ENCODE data around the gene TMEM116. TPM values are rescaled to one million over a fixed set of nuclear protein-coding genes. Genes with fewer than 3 reads are reported as not detected.

The TMEM116 gene
- total and polyA plus RNA-seq, 2 of the 4 experiments (the other 2 are of a cell fraction): 5.5 to 8.4 TPM

- BruUV-seq (replicated peaks): no TSS peak
- Histone ChIP-seq H2BK20ac (ENCODE audit: low read depth, low read length) (no peak overlapping the region), H3K27me3 (ENCODE audit: control insufficient read depth, insufficient read depth, low read length) (no peaks in the 10 kb centered on the region), H3K4ac (ENCODE audit: low read depth, low read length) (no peak overlapping the region), H2BK5ac (ENCODE audit: low read depth, low read length, poor library complexity, severe bottlenecking) (no peak overlapping the region), H3K18ac (ENCODE audit: low read depth, low read length) (no peak overlapping the region), H4K20me1 (ENCODE audit: insufficient read depth, low read length) (no peaks in the 10 kb centered on the region), H2AK9ac (replicated peaks; ENCODE audit: low read depth, low read length, poor library complexity) (no peak overlapping the region), H3K9me3 (ENCODE audit: control insufficient read depth, insufficient read depth, low read length) (no peaks in the 10 kb centered on the region), H3K9me1 (ENCODE audit: insufficient read depth, low read length) (no peaks in the 10 kb centered on the region), H3K4me2 (ENCODE audit: low read depth, low read length) (no peak overlapping the region), H3K4me1 (ENCODE audit: control insufficient read depth, insufficient read depth, low read length) (no peaks in the 10 kb centered on the region), H2BK15ac (ENCODE audit: low read depth, low read length) (no peak overlapping the region), H2AFZ (replicated peaks; ENCODE audit: low read length, poor library complexity) (no peak overlapping the region), H3K27ac (ENCODE audit: insufficient read depth, low read length) (no peak overlapping the region), H2BK120ac (ENCODE audit: low read depth, low read length) (no peak overlapping the region), H3K79me1 (ENCODE audit: low read depth in 1 of 2, low read length in 2 of 2) (no peaks in the 10 kb centered on the region), H3K9ac (ENCODE audit: low read depth, low read length) (no peak overlapping the region), H2AK5ac (ENCODE audit: low read depth, low read length) (no peak overlapping the region), H4K5ac (ENCODE audit: low read depth, low read length) (no peak overlapping the region), H4K91ac (ENCODE audit: insufficient read depth, low read depth, low read length) (no peak overlapping the region), H3K36me3 (ENCODE audit: control insufficient read depth, insufficient read depth, low read length) (no peaks in the 10 kb centered on the region), H3K56ac (ENCODE audit: extremely low read depth, insufficient read depth, low read length) (no peak overlapping the region), H4K8ac (ENCODE audit: low read depth in 2 of 2, low read length in 2 of 2) (no peak overlapping the region), H3K23ac (ENCODE audit: low read depth, low read length) (no peak overlapping the region), H3K14ac (replicated peaks; ENCODE audit: low read depth, low read length) (no peak overlapping the region), H3K4me3 (ENCODE audit: insufficient read depth, low read depth, low read length) (no peak overlapping the region)
- TF ChIP-seq FOS (IDR thresholded peaks at IDR 0.05; ENCODE audit: low read depth, low read length) (no peak), ELK1 (IDR thresholded peaks at IDR 0.05; ENCODE audit: borderline replicate concordance, low read depth, low read length) (no peak), RAD21 (IDR thresholded peaks at IDR 0.05; ENCODE audit: low read length) (no peak), MAFK (IDR thresholded peaks at IDR 0.05; ENCODE audit: low read depth, low read length) (no peak), NFE2L2 (IDR thresholded peaks at IDR 0.05; ENCODE audit: low read depth, low read length) (no peak), RFX5 (IDR thresholded peaks at IDR 0.05; ENCODE audit: low read depth, low read length) (no peak), SMC3 (IDR thresholded peaks at IDR 0.05; ENCODE audit: low read depth, low read length) (no peak), POLR2A (IDR thresholded peaks at IDR 0.05; ENCODE audit: low read depth, low read length) (no peak), CEBPB (IDR thresholded peaks at IDR 0.05; ENCODE audit: low read depth, low read length) (no peak)
- in situ Hi-C loops (cut with MboI; ENCODE audit: low sequenced_read_pairs): no loop called here
- dilution Hi-C loops (cut with HindIII; ENCODE audit: low sequenced_read_pairs, unreplicated experiment): no loop called here
- DNase-seq: no peak
- 100% methylated on average over 1 of the region's 2 CpGs; no CpG with 5 or more reads in 1 of the 2 experiments for WGBS, 2 experiments (ENCODE audit: extremely low coverage in 2 of 2, insufficient read length in 1 of 2)
- no peak for ATAC-seq (ENCODE audit: low read depth)
- POLR2A ChIA-PET (ENCODE audit: unreplicated experiment): no interaction called here
- CTCF ChIA-PET: interaction anchor here (0.5 kb wide), 1 partner anchor 51 kb away, joined by 4 read pairs; no protein-coding TSS in a partner anchor
- intact Hi-C loops (cut with micrococcal nuclease): no loop called here
These were observed 19.4 kb downstream of the TMEM116 start for GRCh38 chr12:111993292-111994150.
